HEK293 (cell line): ENCODE measurements around the gene IRF8.

Source experiments
- CTCF ChIA-PET: fragments of 350-600 bp; formaldehyde crosslinking; extraction: SDS; loops from one replicate; lab custom pipeline; 2021; ENCODE audit warnings: antibody characterized with exemption; lab: Yijun Ruan, JAX
- POLR2A ChIA-PET: fragments of 300-600 bp; formaldehyde crosslinking; extraction: SDS; loops from one replicate; lab custom pipeline; 2020; ENCODE audit warnings: antibody characterized with exemption, inconsistent platforms; lab: Yijun Ruan, JAX
- H3K27ac ChIP-seq: fragments of 200-500 bp; sonication (Bioruptor generic); 2 replicates; pipeline ENCODE4 v1.5.1; 2014; ENCODE audit warnings: low read depth, low read length, control low read depth, inconsistent platforms; ENCODE audit errors: extremely low read depth
- H3K36me3 ChIP-seq, 2 experiments: fragments of 200-500 bp in 1 of 2; sonication (Bioruptor generic) in 1 of 2; 1 replicate in 1 of 2; 2 replicates in 1 of 2; pipeline ENCODE4 v1.5.1; 2014 to 2017; ENCODE audit warnings: inconsistent platforms in 2 of 2, low read length in 2 of 2; ENCODE audit not compliant: control insufficient read depth in 2 of 2, insufficient read depth in 1 of 2
- H3K4me1 ChIP-seq: fragments of 200-500 bp; sonication (Bioruptor generic); 2 replicates; pipeline ENCODE4 v1.5.1; 2014; ENCODE audit warnings: mild to moderate bottlenecking, low read length, inconsistent platforms; ENCODE audit not compliant: control insufficient read depth, insufficient read depth
- H3K4me3 ChIP-seq: 2 replicates; pipeline ENCODE4 v1.5.1; 2011; ENCODE audit warnings: low read depth, mild to moderate bottlenecking, control low read depth, low read length, moderate library complexity
- H3K9me3 ChIP-seq: fragments of 200-500 bp; sonication (Bioruptor generic); 2 replicates; pipeline ENCODE4 v1.5.1; 2014; ENCODE audit warnings: low read depth, low read length, inconsistent platforms; ENCODE audit not compliant: control insufficient read depth, insufficient read depth
- GLIS1 ChIP-seq: fragments of 450-650 bp; formaldehyde crosslinking; IDR thresholded peaks from 2 replicates; pipeline ENCODE4 v1.5.1; 2016; ENCODE audit warnings: missing biosample characterization, missing genetic modification characterization
- GLIS2 ChIP-seq: fragments of 450-650 bp; formaldehyde crosslinking; IDR thresholded peaks from 2 replicates; pipeline ENCODE4 v1.5.1; 2016; ENCODE audit warnings: missing biosample characterization, missing genetic modification characterization
- PRDM1 ChIP-seq: fragments of 450-650 bp; formaldehyde crosslinking; IDR thresholded peaks from 2 replicates; pipeline ENCODE4; 2016; ENCODE audit warnings: missing biosample characterization, missing genetic modification characterization
- TRIM28 ChIP-seq: IDR thresholded peaks from 2 replicates; pipeline ENCODE4 v1.6.1; 2011; ENCODE audit warnings: low read length, control low read depth, borderline replicate concordance
- TSHZ1 ChIP-seq: fragments of 450-650 bp; formaldehyde crosslinking; IDR thresholded peaks from 2 replicates; pipeline ENCODE4 v1.5.1; 2016; ENCODE audit warnings: missing biosample characterization, missing genetic modification characterization, borderline replicate concordance
- ZNF132 ChIP-seq: fragments of 450-650 bp; formaldehyde crosslinking; IDR thresholded peaks from 2 replicates; pipeline ENCODE4 v1.5.1; 2017; ENCODE audit warnings: missing biosample characterization, missing genetic modification characterization, borderline replicate concordance
- ZNF138 ChIP-seq: fragments of 450-650 bp; formaldehyde crosslinking; IDR thresholded peaks from 2 replicates; pipeline ENCODE4 v1.5.1; 2016; ENCODE audit warnings: missing biosample characterization, missing genetic modification characterization, borderline replicate concordance
- ZNF174 ChIP-seq: fragments of 450-650 bp; formaldehyde crosslinking; IDR thresholded peaks from 2 replicates; pipeline ENCODE4 v1.5.0; 2017; ENCODE audit warnings: missing biosample characterization, mild to moderate bottlenecking, missing genetic modification characterization
- ZNF248 ChIP-seq: fragments of 450-650 bp; formaldehyde crosslinking; IDR thresholded peaks from 2 replicates; pipeline ENCODE4 v1.5.1; 2017; ENCODE audit warnings: missing biosample characterization, missing genetic modification characterization
- ZNF302 ChIP-seq: fragments of 450-650 bp; formaldehyde crosslinking; IDR thresholded peaks from 2 replicates; pipeline ENCODE4 v1.5.1; 2016; ENCODE audit warnings: missing biosample characterization, missing genetic modification characterization, low read depth
- ZNF341 ChIP-seq: fragments of 450-650 bp; formaldehyde crosslinking; IDR thresholded peaks from 2 replicates; pipeline ENCODE4; 2016; ENCODE audit warnings: low read depth, missing biosample characterization, missing genetic modification characterization
- ZNF416 ChIP-seq: fragments of 450-650 bp; formaldehyde crosslinking; IDR thresholded peaks from 2 replicates; pipeline ENCODE4 v1.5.1; 2016; ENCODE audit warnings: missing biosample characterization, missing genetic modification characterization
- ZNF423 ChIP-seq: fragments of 450-650 bp; formaldehyde crosslinking; IDR thresholded peaks from 2 replicates; pipeline ENCODE4 v1.5.1; 2016; ENCODE audit warnings: missing biosample characterization, missing genetic modification characterization
- ZNF48 ChIP-seq: fragments of 450-650 bp; formaldehyde crosslinking; IDR thresholded peaks from 2 replicates; pipeline ENCODE4 v1.5.1; 2016; ENCODE audit warnings: missing biosample characterization, missing genetic modification characterization
- ZNF530 ChIP-seq: fragments of 450-650 bp; formaldehyde crosslinking; IDR thresholded peaks from 2 replicates; pipeline ENCODE4 v1.5.1; 2016; ENCODE audit warnings: low read depth, missing biosample characterization, missing genetic modification characterization
- ZNF560 ChIP-seq: fragments of 450-650 bp; formaldehyde crosslinking; IDR thresholded peaks from 2 replicates; pipeline ENCODE4 v1.5.1; 2017; ENCODE audit warnings: missing biosample characterization, missing genetic modification characterization, borderline replicate concordance
- ZNF626 ChIP-seq: fragments of 450-650 bp; sonication (Bioruptor Pico); formaldehyde crosslinking; IDR thresholded peaks from 2 replicates; pipeline ENCODE4 v1.5.1; 2018; ENCODE audit warnings: missing biosample characterization, missing genetic modification characterization, inconsistent platforms
- ZNF664 ChIP-seq: fragments of 450-650 bp; formaldehyde crosslinking; IDR thresholded peaks from 2 replicates; pipeline ENCODE4 v1.5.1; 2016; ENCODE audit warnings: missing biosample characterization, missing genetic modification characterization
- TF ChIP-seq, protein P1 (sequence below): fragments of 450-650 bp; formaldehyde crosslinking; IDR thresholded peaks from 2 replicates; pipeline ENCODE4 v1.5.1; 2016; ENCODE audit warnings: missing biosample characterization, missing genetic modification characterization, borderline replicate concordance
- TF ChIP-seq, protein P2 (sequence below): fragments of 450-650 bp; formaldehyde crosslinking; IDR thresholded peaks from 2 replicates; pipeline ENCODE4 v1.5.1; 2016; ENCODE audit warnings: missing biosample characterization, missing genetic modification characterization
- TF ChIP-seq, protein P3 (sequence below): fragments of 450-650 bp; formaldehyde crosslinking; IDR thresholded peaks from 2 replicates; pipeline ENCODE4 v1.5.1; 2016; ENCODE audit warnings: missing biosample characterization, missing genetic modification characterization

The IRF8 gene

DNA sequence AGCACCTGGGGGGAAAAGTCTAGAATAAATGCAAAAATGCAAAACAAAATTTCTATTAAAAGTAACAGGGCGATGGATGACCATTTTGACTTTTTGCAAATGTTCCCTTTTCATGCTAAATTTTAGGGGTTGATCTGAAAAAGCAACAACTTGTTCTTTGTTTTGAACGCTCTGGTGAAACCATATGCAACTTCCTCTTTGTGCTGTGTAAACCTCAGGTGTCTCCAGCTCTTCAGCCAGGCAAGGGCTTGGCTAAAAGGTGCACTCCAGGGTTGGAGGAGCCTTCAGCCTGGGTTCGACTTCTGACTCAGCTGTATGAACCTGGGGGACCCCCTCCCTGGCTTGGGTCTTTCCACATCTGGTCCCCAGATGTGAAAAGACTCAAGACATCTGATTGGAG, 9.5 kb downstream of the IRF8 start:
- POLR2A ChIA-PET = no interaction called here
- peaks cover 0 to 68% of the 10 kb centered on the region in 2 experiments; a peak in 1 of 3 replicates for H3K36me3 ChIP-seq
- CTCF ChIA-PET = interaction anchor here (1.0 kb wide), 1 partner anchor 9 kb away, joined by 4 read pairs; no protein-coding TSS in a partner anchor
- no peak for TF ChIP-seq ZNF560 (tag by site-specific recombination)
- no peak for TF ChIP-seq ZNF423 (tag by site-specific recombination)
- no peak for TF ChIP-seq ZNF626 (tag by site-specific recombination)
- TF ChIP-seq ZNF248 = no peak
- TF ChIP-seq ZNF48 (tag by site-specific recombination) = no peak
- TF ChIP-seq ZNF341 (tag by site-specific recombination) = no peak
- TF ChIP-seq TRIM28 = no peak
- no peak for TF ChIP-seq GLIS2
- no peak for TF ChIP-seq ZNF530 (tag by site-specific recombination)
- no peak for TF ChIP-seq ZNF132 (tag by site-specific recombination)
- no peak for TF ChIP-seq ZNF138 (tag by site-specific recombination)
- TF ChIP-seq PRDM1 (tag by site-specific recombination) = no peak
- no peak for TF ChIP-seq ZNF302
- TF ChIP-seq, protein P1, sequence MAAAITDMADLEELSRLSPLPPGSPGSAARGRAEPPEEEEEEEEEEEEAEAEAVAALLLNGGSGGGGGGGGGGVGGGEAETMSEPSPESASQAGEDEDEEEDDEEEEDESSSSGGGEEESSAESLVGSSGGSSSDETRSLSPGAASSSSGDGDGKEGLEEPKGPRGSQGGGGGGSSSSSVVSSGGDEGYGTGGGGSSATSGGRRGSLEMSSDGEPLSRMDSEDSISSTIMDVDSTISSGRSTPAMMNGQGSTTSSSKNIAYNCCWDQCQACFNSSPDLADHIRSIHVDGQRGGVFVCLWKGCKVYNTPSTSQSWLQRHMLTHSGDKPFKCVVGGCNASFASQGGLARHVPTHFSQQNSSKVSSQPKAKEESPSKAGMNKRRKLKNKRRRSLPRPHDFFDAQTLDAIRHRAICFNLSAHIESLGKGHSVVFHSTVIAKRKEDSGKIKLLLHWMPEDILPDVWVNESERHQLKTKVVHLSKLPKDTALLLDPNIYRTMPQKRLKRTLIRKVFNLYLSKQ (tag by site-specific recombination) = no peak
- TF ChIP-seq, protein P2, sequence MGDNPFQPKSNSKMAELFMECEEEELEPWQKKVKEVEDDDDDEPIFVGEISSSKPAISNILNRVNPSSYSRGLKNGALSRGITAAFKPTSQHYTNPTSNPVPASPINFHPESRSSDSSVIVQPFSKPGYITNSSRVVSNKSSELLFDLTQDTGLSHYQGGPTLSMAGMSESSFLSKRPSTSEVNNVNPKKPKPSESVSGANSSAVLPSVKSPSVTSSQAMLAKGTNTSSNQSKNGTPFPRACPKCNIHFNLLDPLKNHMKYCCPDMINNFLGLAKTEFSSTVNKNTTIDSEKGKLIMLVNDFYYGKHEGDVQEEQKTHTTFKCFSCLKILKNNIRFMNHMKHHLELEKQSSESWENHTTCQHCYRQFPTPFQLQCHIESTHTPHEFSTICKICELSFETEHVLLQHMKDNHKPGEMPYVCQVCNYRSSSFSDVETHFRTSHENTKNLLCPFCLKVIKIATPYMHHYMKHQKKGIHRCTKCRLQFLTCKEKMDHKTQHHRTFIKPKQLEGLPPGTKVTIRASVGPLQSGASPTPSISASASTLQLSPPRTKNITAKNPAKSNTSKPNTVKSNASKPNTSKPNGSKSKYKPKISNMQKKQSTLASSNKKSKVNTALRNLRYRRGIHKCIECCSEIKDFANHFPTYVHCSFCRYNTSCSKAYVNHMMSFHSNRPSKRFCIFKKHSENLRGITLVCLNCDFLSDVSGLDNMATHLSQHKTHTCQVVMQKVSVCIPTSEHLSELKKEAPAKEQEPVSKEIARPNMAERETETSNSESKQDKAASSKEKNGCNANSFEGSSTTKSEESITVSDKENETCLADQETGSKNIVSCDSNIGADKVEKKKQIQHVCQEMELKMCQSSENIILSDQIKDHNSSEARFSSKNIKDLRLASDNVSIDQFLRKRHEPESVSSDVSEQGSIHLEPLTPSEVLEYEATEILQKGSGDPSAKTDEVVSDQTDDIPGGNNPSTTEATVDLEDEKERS (tag by site-specific recombination) = no peak
- no peak for TF ChIP-seq ZNF664
- no peak for TF ChIP-seq GLIS1 (tag by site-specific recombination)
- TF ChIP-seq ZNF174 (tag by site-specific recombination) = no peak
- H3K27ac ChIP-seq = no peak overlapping the region
- no peaks in the 10 kb centered on the region for H3K9me3 ChIP-seq
- H3K4me3 ChIP-seq = no peak overlapping the region
- no peaks in the 10 kb centered on the region for H3K4me1 ChIP-seq

- TF ChIP-seq, protein P3, sequence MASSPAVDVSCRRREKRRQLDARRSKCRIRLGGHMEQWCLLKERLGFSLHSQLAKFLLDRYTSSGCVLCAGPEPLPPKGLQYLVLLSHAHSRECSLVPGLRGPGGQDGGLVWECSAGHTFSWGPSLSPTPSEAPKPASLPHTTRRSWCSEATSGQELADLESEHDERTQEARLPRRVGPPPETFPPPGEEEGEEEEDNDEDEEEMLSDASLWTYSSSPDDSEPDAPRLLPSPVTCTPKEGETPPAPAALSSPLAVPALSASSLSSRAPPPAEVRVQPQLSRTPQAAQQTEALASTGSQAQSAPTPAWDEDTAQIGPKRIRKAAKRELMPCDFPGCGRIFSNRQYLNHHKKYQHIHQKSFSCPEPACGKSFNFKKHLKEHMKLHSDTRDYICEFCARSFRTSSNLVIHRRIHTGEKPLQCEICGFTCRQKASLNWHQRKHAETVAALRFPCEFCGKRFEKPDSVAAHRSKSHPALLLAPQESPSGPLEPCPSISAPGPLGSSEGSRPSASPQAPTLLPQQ (tag by site-specific recombination) = no peak
- TF ChIP-seq ZNF416 (tag by site-specific recombination) = no peak
- no peak for TF ChIP-seq TSHZ1 (tag by site-specific recombination)
- POLR2A ChIA-PET = no interaction called here
- Histone ChIP-seq H3K4me1 (no peaks in the 10 kb centered on the region), H3K9me3 (no peaks in the 10 kb centered on the region), H3K36me3 (peaks cover 0 to 63% of the 10 kb centered on the region in 2 experiments; a peak in 1 of 3 replicates), H3K27ac (no peak overlapping the region), H3K4me3 (no peak overlapping the region)
- CTCF ChIA-PET = interaction anchor here (0.6 kb wide), 1 partner anchor 1552 kb away, joined by 5 read pairs; no protein-coding TSS in a partner anchor
Observed at GRCh38 chr16:85908889-85909589, 10.1 kb downstream of the IRF8 start.
